Measurements from ENCODE around the gene REC8.

DNA sequence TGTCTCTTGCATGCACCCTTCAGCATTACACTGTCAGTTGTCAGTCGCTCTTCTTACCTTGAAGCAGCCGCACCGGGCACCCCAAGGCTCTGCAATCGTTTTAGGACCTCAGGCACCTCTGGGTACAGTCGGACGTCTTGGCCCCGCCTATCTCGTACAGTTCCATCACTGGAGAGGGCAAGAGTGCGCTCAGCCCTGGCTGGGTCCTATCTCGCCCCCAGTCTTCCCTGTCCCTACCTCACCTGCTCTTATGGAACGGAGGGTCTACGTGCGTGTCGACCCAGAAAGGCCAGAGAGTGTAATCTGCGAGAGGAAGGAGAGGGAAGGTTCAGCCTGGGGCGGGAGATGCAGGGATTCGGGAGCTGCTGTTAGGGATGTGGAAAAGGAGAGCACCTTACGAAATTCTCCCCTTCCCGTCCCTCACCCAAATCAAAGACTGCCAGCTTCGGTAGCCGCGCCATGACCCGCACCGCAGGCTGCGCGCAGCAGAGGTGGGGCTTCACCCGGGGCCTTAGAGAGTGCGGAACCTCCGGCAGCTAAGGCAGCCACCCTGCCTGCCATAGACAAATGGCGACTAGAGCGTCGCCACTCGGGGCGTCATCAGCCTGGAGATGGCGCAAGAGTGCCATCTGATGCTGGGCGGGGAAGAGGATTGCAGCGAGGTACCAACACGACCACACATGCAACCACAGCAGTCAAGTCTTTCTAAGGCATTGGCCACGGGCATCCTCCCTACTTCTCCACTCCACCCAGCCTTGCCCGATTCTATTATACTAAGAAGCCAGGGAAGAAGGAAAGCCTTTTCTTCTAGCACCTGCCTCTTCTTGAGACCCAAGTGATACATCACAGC, 43.8 kb downstream of the REC8 start, which contains the start of gene MDP1:
- TF ChIP-seq CTCF (IDR thresholded peaks at IDR 0.05 in 2 of 3, conservative IDR thresholded peaks at IDR 0.05 in 1 of 3; ENCODE audit: control insufficient read depth in 2 of 3, extremely low read depth in 1 of 3, insufficient read depth in 1 of 3, low read depth in 3 of 3, low read length in 3 of 3), result peak; percentile 82 to 94 (median 83); a peak in 5 of 6 replicates
- peak; percentile 89 for TF ChIP-seq POLR2AphosphoS5 (IDR thresholded peaks at IDR 0.05; ENCODE audit: low read length)
- TF ChIP-seq EGR1 (IDR thresholded peaks at IDR 0.05; ENCODE audit: borderline replicate concordance in 1 of 2, low read depth in 2 of 2, low read length in 2 of 2), result peak in 1 of 2 experiments; percentile 47; a peak in 1 of 3 replicates
- TF ChIP-seq, protein P1, sequence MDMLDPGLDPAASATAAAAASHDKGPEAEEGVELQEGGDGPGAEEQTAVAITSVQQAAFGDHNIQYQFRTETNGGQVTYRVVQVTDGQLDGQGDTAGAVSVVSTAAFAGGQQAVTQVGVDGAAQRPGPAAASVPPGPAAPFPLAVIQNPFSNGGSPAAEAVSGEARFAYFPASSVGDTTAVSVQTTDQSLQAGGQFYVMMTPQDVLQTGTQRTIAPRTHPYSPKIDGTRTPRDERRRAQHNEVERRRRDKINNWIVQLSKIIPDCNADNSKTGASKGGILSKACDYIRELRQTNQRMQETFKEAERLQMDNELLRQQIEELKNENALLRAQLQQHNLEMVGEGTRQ (IDR thresholded peaks at IDR 0.05; ENCODE audit: borderline replicate concordance, low read depth, low read length), result no peak
